HG02870 (cell line): ENCODE results near the gene GCC2.
"Not testable (repeated sequence)": the region's sequence is repeated elsewhere in the genome, so short reads cannot be mapped to it uniquely, and the experiment has no call there.

ENCODE experiments used
- ATAC-seq: cut with Tn5 transposase; IDR thresholded peaks from one replicate; pipeline ENCODE4 v1.9.1; 2021; ENCODE audit warnings: mild to moderate bottlenecking, moderate library complexity; ENCODE audit not compliant: unreplicated experiment

GCC2 gene

GRCh38 chr2:108444941-108445840, 3.8 kb upstream of the GCC2 start:
- ATAC-seq = no peak

- no peak for ATAC-seq
Measured at GRCh38 chr2:108446703-108447102, 2.3 kb upstream of the GCC2 start.

- ATAC-seq = no peak
Measured at GRCh38 chr2:108447947-108448677, 894 bp upstream of the GCC2 start.

GRCh38 chr2:108449410-108450130, 564 bp downstream of the GCC2 start:
- peak; percentile 31 for ATAC-seq

- ATAC-seq = no peak
Measured at GRCh38 chr2:108450863-108451262, 1.9 kb downstream of the GCC2 start.

- ATAC-seq = no peak
Measured at GRCh38 chr2:108451976-108452375, 3.0 kb downstream of the GCC2 start.

- not testable (repeated sequence) for ATAC-seq
Measured at GRCh38 chr2:108453530-108453929, 4.5 kb downstream of the GCC2 start.

GRCh38 chr2:108454440-108454839, 5.4 kb downstream of the GCC2 start:
- no peak for ATAC-seq

GRCh38 chr2:108455571-108455970, 6.6 kb downstream of the GCC2 start:
- no peak for ATAC-seq

- ATAC-seq = no peak
Measured at GRCh38 chr2:108458082-108458481, 9.1 kb downstream of the GCC2 start.

- no peak for ATAC-seq
Measured at GRCh38 chr2:108459441-108459840, 10.4 kb downstream of the GCC2 start.

GRCh38 chr2:108460345-108461037, 11.5 kb downstream of the GCC2 start:
- ATAC-seq = peak; percentile 90

- ATAC-seq = no peak
Measured at GRCh38 chr2:108477099-108477498, 28.1 kb downstream of the GCC2 start.

GRCh38 chr2:108485253-108485652, 36.2 kb downstream of the GCC2 start:
- no peak for ATAC-seq

GRCh38 chr2:108490506-108491122, 41.6 kb downstream of the GCC2 start:
- ATAC-seq = no peak

- no peak for ATAC-seq
Measured at GRCh38 chr2:108491848-108492247, 42.8 kb downstream of the GCC2 start.

- no peak for ATAC-seq
Measured at GRCh38 chr2:108492364-108492763, 43.4 kb downstream of the GCC2 start.

GRCh38 chr2:108496167-108496566, 47.2 kb downstream of the GCC2 start:
- not testable (repeated sequence) for ATAC-seq

GRCh38 chr2:108507620-108508019, 58.6 kb downstream of the GCC2 start:
- ATAC-seq = not testable (repeated sequence)

GRCh38 chr2:108512431-108512830, 63.4 kb downstream of the GCC2 start:
- ATAC-seq = not testable (repeated sequence)
